Activated CD8-positive, alpha-beta T cell treated with anti-CD3 and anti-CD28 coated beads, Interleukin-2, amount 10 ng/mL, durations not matched to agents 7 days and 5 days (primary cell): ENCODE data around the gene SLC41A2. TPM values are rescaled to one million over a fixed set of nuclear protein-coding genes. Genes with fewer than 3 reads are reported as not detected.
"Not testable (repeated sequence)": the region's sequence is repeated elsewhere in the genome, so short reads cannot be mapped to it uniquely, and the experiment has no call there.

Experiments used
- ATAC-seq: fragments of 150-1000 bp; cut with Tn5 transposase; one replicate; pipeline ENCODE4 v1.10.0; 2021; ENCODE audit warnings: moderate library complexity
- CTCF ChIA-PET: fragments of 350-600 bp; sonication (Branson Sonifier 250); formaldehyde crosslinking; loops from one replicate; lab custom pipeline; 2021; ENCODE audit warnings: antibody characterized with exemption; lab: Charles Lee
- POLR2A ChIA-PET: fragments of 350-600 bp; sonication (Branson Sonifier 250); formaldehyde crosslinking; loops from one replicate; lab custom pipeline; 2021; ENCODE audit warnings: antibody characterized with exemption; lab: Charles Lee
- DNase-seq: peaks from one replicate; pipeline ENCODE4 v3.0.0-alpha.2; 2020
- H3K27ac Mint-ChIP-seq: one replicate; pipeline ENCODE4 v1.8.0; 2021; ENCODE audit warnings: mild to moderate bottlenecking, mixed read lengths
- H3K27me3 Mint-ChIP-seq: one replicate; pipeline ENCODE4 v1.8.0; 2021; ENCODE audit warnings: low read depth, mixed read lengths
- H3K36me3 Mint-ChIP-seq: one replicate; pipeline ENCODE4 v1.8.0; 2021; ENCODE audit warnings: low read depth, mixed read lengths
- H3K4me1 Mint-ChIP-seq: one replicate; pipeline ENCODE4 v1.8.0; 2021; ENCODE audit warnings: low read depth, mixed read lengths
- H3K4me3 Mint-ChIP-seq: one replicate; pipeline ENCODE4 v1.8.0; 2021; ENCODE audit warnings: mild to moderate bottlenecking, mixed read lengths
- H3K9me3 Mint-ChIP-seq: one replicate; pipeline ENCODE4 v1.8.0; 2022; ENCODE audit warnings: mixed read lengths; ENCODE audit not compliant: insufficient read depth
- total RNA-seq, 2 experiments: library from RNA; stranded (reverse); gene quantifications; one replicate each; pipeline ENCODE4 v1.2.3, GENCODE V29; 2021

Gene SLC41A2
- total RNA-seq, 2 experiments from 2014 or later: 2.0 to 2.9 TPM

DNA sequence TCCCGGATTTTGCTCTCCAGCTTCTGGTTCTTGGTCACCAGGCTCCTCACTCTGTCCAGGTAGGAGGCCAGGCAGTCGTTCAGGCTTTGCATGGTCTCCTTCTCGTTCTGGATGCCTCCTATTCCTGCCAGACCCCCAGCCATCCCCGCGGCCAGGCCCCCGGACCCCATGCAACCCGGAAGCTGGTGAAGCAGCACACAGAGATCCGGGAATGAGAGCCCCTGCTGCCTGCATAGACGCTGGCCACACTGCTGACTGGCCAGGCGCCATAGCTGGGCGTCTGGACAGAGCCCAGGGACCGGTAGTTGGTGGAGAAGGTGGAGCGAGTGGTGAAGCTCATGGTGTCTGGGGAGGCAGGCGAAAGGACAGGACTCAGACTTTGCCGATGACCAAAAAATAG is 19.6 kb upstream of the SLC41A2 start:
- not testable (repeated sequence) for H3K27ac Mint-ChIP-seq, H3K9me3 Mint-ChIP-seq, DNase-seq, H3K27me3 Mint-ChIP-seq, H3K36me3 Mint-ChIP-seq, H3K4me1 Mint-ChIP-seq, ATAC-seq, H3K4me3 Mint-ChIP-seq
- ChIA-PET POLR2A (interaction anchor here (0.5 kb wide), 1 partner anchor 9 kb away, joined by 3 read pairs; the partner anchor contains the start of gene NOPCHAP1), CTCF (interaction anchor here (1.7 kb wide), 1 partner anchor 18 kb away, joined by 5 read pairs; no protein-coding TSS in a partner anchor)

DNA sequence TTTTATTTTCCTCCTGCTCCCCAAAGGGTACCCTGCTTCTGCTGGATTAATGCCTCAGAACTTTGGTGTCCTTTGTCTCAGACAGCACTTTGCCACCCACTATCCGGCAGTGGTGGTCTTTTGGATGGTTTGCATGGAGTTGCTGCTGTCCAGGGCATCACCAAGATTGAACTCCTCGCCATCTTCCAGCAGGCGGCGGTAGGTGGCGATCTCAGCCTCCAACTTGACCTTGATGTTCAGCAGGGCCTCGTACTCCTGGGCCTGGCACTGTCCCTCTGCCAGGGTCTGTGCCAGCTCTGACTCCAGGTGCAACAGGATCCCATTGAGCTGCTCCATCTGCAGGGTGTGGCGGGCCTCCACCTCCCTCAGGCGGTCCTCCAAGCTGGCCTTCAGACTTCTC is 18.6 kb upstream of the SLC41A2 start:
- CTCF ChIA-PET: interaction anchor here (1.7 kb wide), 1 partner anchor 17 kb away, joined by 5 read pairs; no protein-coding TSS in a partner anchor
- no peaks in the 10 kb centered on the region for H3K36me3 Mint-ChIP-seq
- DNase-seq (no peak), ATAC-seq (no peak)
- peaks cover 6% of the 10 kb centered on the region for H3K27me3 Mint-ChIP-seq
- H3K4me3 Mint-ChIP-seq: no peak overlapping the region
- H3K4me1 Mint-ChIP-seq: no peaks in the 10 kb centered on the region
- POLR2A ChIA-PET: no interaction called here
- no peak overlapping the region for H3K27ac Mint-ChIP-seq
- no peaks in the 10 kb centered on the region for H3K9me3 Mint-ChIP-seq

GRCh38 chr12:104975587-104976343 is 17.7 kb upstream of the SLC41A2 start:
- peaks cover 4% of the 10 kb centered on the region for H3K27me3 Mint-ChIP-seq
- POLR2A ChIA-PET: no interaction called here
- H3K27ac Mint-ChIP-seq: no peak overlapping the region
- no peaks in the 10 kb centered on the region for H3K36me3 Mint-ChIP-seq
- DNase-seq (no peak), ATAC-seq (no peak)
- H3K4me1 Mint-ChIP-seq: no peaks in the 10 kb centered on the region
- no peak overlapping the region for H3K4me3 Mint-ChIP-seq
- CTCF ChIA-PET: no interaction called here
- no peaks in the 10 kb centered on the region for H3K9me3 Mint-ChIP-seq

DNA sequence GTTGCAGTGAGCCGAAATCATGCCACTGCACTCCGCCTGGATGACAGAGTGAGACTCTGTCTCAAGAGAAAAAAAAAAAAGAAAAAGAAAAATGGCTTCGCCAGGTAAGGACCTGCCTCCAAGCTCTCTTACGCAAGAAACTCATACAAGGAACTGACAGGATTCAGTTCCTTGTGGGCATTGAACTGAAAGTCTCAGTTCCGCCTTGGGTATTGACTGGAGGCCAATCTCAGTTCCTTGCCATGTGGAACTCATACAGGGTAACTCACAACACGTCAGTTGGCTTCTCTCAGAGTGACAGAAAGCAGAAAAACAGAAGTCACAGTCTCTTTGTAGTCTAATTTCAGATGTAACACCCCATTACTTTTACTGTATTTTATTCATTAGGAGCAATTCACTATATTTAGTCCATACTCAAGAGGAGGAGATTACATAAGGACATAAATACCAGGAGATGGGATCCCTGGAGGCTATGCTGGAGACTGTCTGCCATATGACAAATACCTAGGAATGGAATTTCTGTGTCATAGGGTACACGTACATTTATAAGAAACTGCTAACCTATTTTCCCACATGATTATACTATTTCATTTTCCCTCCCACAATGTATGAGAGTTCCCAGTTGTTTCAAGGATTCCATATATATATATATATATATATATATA is 16.7 kb upstream of the SLC41A2 start:
- DNase-seq (no peak), ATAC-seq (no peak)
- H3K27ac Mint-ChIP-seq: no peak overlapping the region
- POLR2A ChIA-PET: no interaction called here
- H3K36me3 Mint-ChIP-seq: no peaks in the 10 kb centered on the region
- no peaks in the 10 kb centered on the region for H3K4me1 Mint-ChIP-seq
- peaks cover 2% of the 10 kb centered on the region for H3K27me3 Mint-ChIP-seq
- no peaks in the 10 kb centered on the region for H3K9me3 Mint-ChIP-seq
- H3K4me3 Mint-ChIP-seq: no peak overlapping the region
- CTCF ChIA-PET: no interaction called here

DNA sequence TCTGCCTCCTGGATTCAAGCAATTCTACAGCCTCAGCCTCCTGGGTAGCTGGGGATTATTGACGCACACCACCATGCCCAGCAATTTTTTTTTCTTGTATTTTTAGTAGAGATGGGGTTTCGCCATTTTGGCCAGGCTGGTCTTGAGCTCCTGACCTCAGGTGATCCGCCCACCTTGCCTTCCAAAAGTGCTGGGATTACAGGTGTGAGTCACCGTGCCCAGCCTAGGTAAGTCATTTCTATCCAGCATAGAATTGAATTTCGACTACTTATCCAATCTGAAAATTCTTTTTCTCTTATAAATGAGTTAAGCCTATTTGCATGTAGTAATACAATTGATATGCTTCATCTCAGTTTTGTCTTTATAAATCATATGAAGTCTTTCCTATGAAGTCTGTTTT is 15.2 kb upstream of the SLC41A2 start:
- ChIA-PET POLR2A (no interaction called here), CTCF (interaction anchor here (1.1 kb wide), 1 partner anchor 13 kb away, joined by 3 read pairs; the partner anchor contains the start of gene NOPCHAP1)
- H3K4me1 Mint-ChIP-seq: no peaks in the 10 kb centered on the region
- H3K9me3 Mint-ChIP-seq: no peaks in the 10 kb centered on the region
- no peak for DNase-seq
- peaks cover 2% of the 10 kb centered on the region for H3K27me3 Mint-ChIP-seq
- H3K4me3 Mint-ChIP-seq: no peak overlapping the region
- H3K27ac Mint-ChIP-seq: no peak overlapping the region
- no peaks in the 10 kb centered on the region for H3K36me3 Mint-ChIP-seq
- ATAC-seq: no peak

- no peak for DNase-seq
- POLR2A ChIA-PET: no interaction called here
Observed at GRCh38 chr12:104971306-104971705, 13.2 kb upstream of the SLC41A2 start.

DNA sequence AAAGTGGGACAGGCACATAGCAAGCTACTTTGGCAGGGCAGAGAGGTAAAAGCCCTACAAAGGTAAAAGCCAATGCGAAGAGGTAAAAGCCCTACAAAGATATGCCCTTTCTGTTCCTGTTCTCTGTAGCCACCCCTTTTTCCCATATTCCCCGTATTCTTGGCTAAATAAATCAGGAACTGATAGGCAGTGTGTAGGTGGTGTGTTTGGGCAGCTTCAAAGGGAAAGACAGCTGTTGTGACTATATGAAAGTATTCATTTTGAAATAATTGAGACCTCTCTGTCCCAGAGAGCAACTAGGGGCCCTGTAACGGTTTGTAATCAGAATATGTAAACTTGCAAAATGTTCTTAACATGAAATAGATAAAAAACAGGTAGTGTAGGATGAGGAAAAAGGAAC is 11.3 kb upstream of the SLC41A2 start:
- Mint-ChIP-seq H3K9me3 (no peaks in the 10 kb centered on the region), H3K4me3 (no peak overlapping the region), H3K4me1 (no peaks in the 10 kb centered on the region), H3K27me3 (peaks cover 17% of the 10 kb centered on the region), H3K36me3 (no peaks in the 10 kb centered on the region), H3K27ac (no peak overlapping the region)
- POLR2A ChIA-PET: interaction anchor here (0.6 to 0.7 kb wide), 2 partner anchors 9 to 79 kb away, joined by 3 read pairs; no protein-coding TSS in a partner anchor
- CTCF ChIA-PET: interaction anchor here (0.6 to 1.4 kb wide), 3 partner anchors 11 to 20 kb away, joined by 3 to 5 read pairs (median 4); partner anchors contain the start of genes NOPCHAP1 and SLC41A2
- no peak for DNase-seq
- ATAC-seq: no peak

More at GRCh38 chr12:104971306-104971705, 13.2 kb upstream of the SLC41A2 start:
- H3K27ac Mint-ChIP-seq: no peak overlapping the region
- no peak for ATAC-seq
- H3K4me3 Mint-ChIP-seq: no peak overlapping the region
- no peaks in the 10 kb centered on the region for H3K9me3 Mint-ChIP-seq
- CTCF ChIA-PET: interaction anchor here (1.6 kb wide), 1 partner anchor 12 kb away, joined by 5 read pairs; no protein-coding TSS in a partner anchor
- peaks cover 4% of the 10 kb centered on the region for H3K27me3 Mint-ChIP-seq
- no peaks in the 10 kb centered on the region for H3K36me3 Mint-ChIP-seq
- H3K4me1 Mint-ChIP-seq: no peaks in the 10 kb centered on the region

- Mint-ChIP-seq H3K36me3 (no peaks in the 10 kb centered on the region), H3K4me3 (no peak overlapping the region), H3K27me3 (peaks cover 39% of the 10 kb centered on the region), H3K9me3 (no peaks in the 10 kb centered on the region), H3K27ac (no peak overlapping the region), H3K4me1 (no peaks in the 10 kb centered on the region)
- ChIA-PET CTCF (interaction anchor here (1.7 kb wide), 2 partner anchors 8 to 585 kb away, joined by 3 to 5 read pairs; no protein-coding TSS in a partner anchor), POLR2A (no interaction called here)
- DNase-seq: no peak
- no peak for ATAC-seq
Observed at GRCh38 chr12:104966677-104967076, 8.6 kb upstream of the SLC41A2 start.

- Mint-ChIP-seq H3K27me3 (peaks cover 46% of the 10 kb centered on the region), H3K4me3 (no peak overlapping the region), H3K36me3 (no peaks in the 10 kb centered on the region), H3K9me3 (no peaks in the 10 kb centered on the region), H3K4me1 (no peaks in the 10 kb centered on the region), H3K27ac (no peak overlapping the region)
- ChIA-PET CTCF (interaction anchor here (1.0 kb wide), 1 partner anchor 16 kb away, joined by 3 read pairs; no protein-coding TSS in a partner anchor), POLR2A (no interaction called here)
- ATAC-seq (no peak), DNase-seq (no peak)
Observed at GRCh38 chr12:104964856-104965205, 6.7 kb upstream of the SLC41A2 start.

- Mint-ChIP-seq H3K4me1 (peaks cover 5% of the 10 kb centered on the region), H3K4me3 (no peak overlapping the region), H3K27ac (no peak overlapping the region), H3K36me3 (no peaks in the 10 kb centered on the region), H3K27me3 (peaks cover 52% of the 10 kb centered on the region), H3K9me3 (no peaks in the 10 kb centered on the region)
- POLR2A ChIA-PET: no interaction called here
- DNase-seq (no peak), ATAC-seq (no peak)
- CTCF ChIA-PET: no interaction called here
Observed at GRCh38 chr12:104964167-104964855, 6.2 kb upstream of the SLC41A2 start.

DNA sequence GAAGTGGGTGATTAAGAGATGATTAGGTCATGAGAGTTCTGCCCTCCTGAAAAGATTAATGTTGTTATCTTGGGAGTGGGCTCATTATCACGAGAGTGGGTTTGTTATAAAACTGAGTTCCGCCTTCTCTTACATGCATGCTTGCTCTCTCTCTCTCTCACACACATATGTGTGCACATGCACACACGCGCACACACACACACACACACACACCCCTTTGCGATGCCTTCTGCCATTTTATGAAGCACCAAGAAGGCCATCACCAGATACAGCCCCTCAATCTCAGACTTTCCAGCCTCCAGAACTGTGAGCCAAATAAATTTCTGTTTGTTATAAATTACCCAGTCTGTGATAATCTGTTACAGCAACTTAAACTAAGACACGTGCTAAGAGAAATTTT is 5.7 kb upstream of the SLC41A2 start:
- H3K4me3 Mint-ChIP-seq: no peak overlapping the region
- POLR2A ChIA-PET: no interaction called here
- ATAC-seq: no peak
- DNase-seq: no peak
- H3K36me3 Mint-ChIP-seq: no peaks in the 10 kb centered on the region
- CTCF ChIA-PET: no interaction called here
- no peak overlapping the region for H3K27ac Mint-ChIP-seq
- H3K4me1 Mint-ChIP-seq: peaks cover 10% of the 10 kb centered on the region
- peaks cover 56% of the 10 kb centered on the region for H3K27me3 Mint-ChIP-seq
- H3K9me3 Mint-ChIP-seq: no peaks in the 10 kb centered on the region
